NCI-H2227 (cell line): Measurements from ENCODE around the gene SLC4A5.

Experiments
- DNase-seq: peaks from one replicate; lab custom pipeline; 2025; ENCODE audit not compliant: unreplicated experiment; lab: John Stamatoyannopoulos, UW

SLC4A5 gene

GRCh38 chr2:74343316-74343715 lies at the start of gene SLC4A5:
TSS of gene SLC4A5 (minus strand) at chr2:74343416. CDS start at chr2:74315023, 28,393 bp downstream.
- DNase-seq: no peak

- no peak for DNase-seq
These were observed 49.2 kb upstream of the SLC4A5 start for GRCh38 chr2:74392449-74392743.

- peak; percentile 96 for DNase-seq
These were observed 48.6 kb upstream of the SLC4A5 start for GRCh38 chr2:74391580-74392448.

GRCh38 chr2:74391209-74391579 lies 48.0 kb upstream of the SLC4A5 start:
- no peak for DNase-seq

- no peak for DNase-seq
These were observed 47.4 kb upstream of the SLC4A5 start for GRCh38 chr2:74390606-74391005.

GRCh38 chr2:74387346-74387745 lies 44.1 kb upstream of the SLC4A5 start:
- no peak for DNase-seq

- peak; percentile 10 for DNase-seq
These were observed 42.2 kb upstream of the SLC4A5 start for GRCh38 chr2:74385396-74385795.

GRCh38 chr2:74384051-74384450 lies 40.8 kb upstream of the SLC4A5 start:
- no peak for DNase-seq

- DNase-seq: no peak
These were observed 40.0 kb upstream of the SLC4A5 start for GRCh38 chr2:74383254-74383653.

GRCh38 chr2:74381751-74382150 lies 38.5 kb upstream of the SLC4A5 start:
- DNase-seq: no peak

- peak; percentile 60 for DNase-seq
These were observed 36.9 kb upstream of the SLC4A5 start, which contains the start of gene DCTN1 for GRCh38 chr2:74379851-74380789. TSS of gene DCTN1 (minus strand) at chr2:74380311. CDS start at chr2:74380037, 274 bp downstream.

- DNase-seq: no peak
These were observed 34.8 kb upstream of the SLC4A5 start for GRCh38 chr2:74378007-74378406.

- DNase-seq: no peak
These were observed 32.6 kb upstream of the SLC4A5 start for GRCh38 chr2:74375838-74376237.

GRCh38 chr2:74374509-74375205 lies 31.4 kb upstream of the SLC4A5 start:
- DNase-seq: peak; percentile 93

GRCh38 chr2:74373985-74374384 lies 30.8 kb upstream of the SLC4A5 start:
- peak; percentile 21 for DNase-seq

- DNase-seq: peak; percentile 26
These were observed 30.0 kb upstream of the SLC4A5 start for GRCh38 chr2:74373221-74373676.

GRCh38 chr2:74372674-74373073 lies 29.5 kb upstream of the SLC4A5 start:
- no peak for DNase-seq

- DNase-seq: no peak
These were observed 28.2 kb upstream of the SLC4A5 start for GRCh38 chr2:74371421-74371820.

GRCh38 chr2:74369976-74370375 lies 26.8 kb upstream of the SLC4A5 start:
- DNase-seq: no peak

GRCh38 chr2:74368499-74368898 lies 25.3 kb upstream of the SLC4A5 start:
- no peak for DNase-seq

- no peak for DNase-seq
These were observed 24.6 kb upstream of the SLC4A5 start for GRCh38 chr2:74367789-74368188.
